Astrocyte of the spinal cord (primary cell): Measurements from ENCODE around the gene CYSLTR2.

Source experiments
- DNase-seq: peaks from one replicate; pipeline ENCODE4 v3.0.0; 2011; ENCODE audit warnings: low read depth, low spot score
- H3K4me3 ChIP-seq: 2 replicates; pipeline ENCODE4 v1.5.1; 2011; ENCODE audit warnings: low read depth, mild to moderate bottlenecking, low read length, moderate library complexity
- CTCF ChIP-seq: IDR thresholded peaks from 2 replicates; pipeline ENCODE4 v1.5.1; 2012; ENCODE audit warnings: low read depth, mild to moderate bottlenecking, low read length, inconsistent platforms
- in situ Hi-C: cut with HindIII; loops from 2 replicates; pipeline ENCODE4 v1.10.0; 2017; ENCODE audit warnings: low sequenced_read_pairs

The CYSLTR2 gene

GRCh38 chr13:48733739-48734335, 80.1 kb downstream of the CYSLTR2 start:
- no peak overlapping the region for H3K4me3 ChIP-seq
- no peak for DNase-seq
- in situ Hi-C loops: no loop called here
- TF ChIP-seq CTCF: no peak

- in situ Hi-C loops: no loop called here
- no peak overlapping the region for H3K4me3 ChIP-seq
- no peak for TF ChIP-seq CTCF
- no peak for DNase-seq
Observed at GRCh38 chr13:48735571-48735970, 81.8 kb downstream of the CYSLTR2 start.

- no peak for TF ChIP-seq CTCF
Observed at GRCh38 chr13:48737689-48738088, 84.0 kb downstream of the CYSLTR2 start.

GRCh38 chr13:48738311-48738710, 84.6 kb downstream of the CYSLTR2 start:
- in situ Hi-C loops: no loop called here
- no peak for DNase-seq
- no peak for TF ChIP-seq CTCF

More at GRCh38 chr13:48737689-48738088, 84.0 kb downstream of the CYSLTR2 start:
- H3K4me3 ChIP-seq: no peak overlapping the region
- in situ Hi-C loops: no loop called here
- DNase-seq: no peak

GRCh38 chr13:48739386-48739964, 85.7 kb downstream of the CYSLTR2 start:
- in situ Hi-C loops: no loop called here

More at GRCh38 chr13:48738311-48738710, 84.6 kb downstream of the CYSLTR2 start:
- no peak overlapping the region for H3K4me3 ChIP-seq

GRCh38 chr13:48741377-48741776, 87.6 kb downstream of the CYSLTR2 start:
- H3K4me3 ChIP-seq: no peak overlapping the region
- in situ Hi-C loops: no loop called here
- no peak for TF ChIP-seq CTCF
- peak; percentile 61 for DNase-seq

More at GRCh38 chr13:48739386-48739964, 85.7 kb downstream of the CYSLTR2 start:
- no peak for TF ChIP-seq CTCF
- H3K4me3 ChIP-seq: no peak overlapping the region
- no peak for DNase-seq
